Panc1 (cell line): ENCODE data around the gene AGA. TPM values are rescaled to one million over a fixed set of nuclear protein-coding genes. Genes with fewer than 3 reads are reported as not detected.

ENCODE experiments used
- ATAC-seq: fragments of 200-7000 bp; cut with Tn5 transposase; 2 replicates; pipeline ENCODE4 v1.9.1; 2020; ENCODE audit warnings: mild to moderate bottlenecking, moderate library complexity
- BruUV-seq: library from RNA; stranded (reverse); fragments of 400-500 nt; replicated peaks from 2 replicates; lab custom pipeline; 2021; lab: Mats Ljungman, UMichigan
- CTCF ChIA-PET: fragments of 300-600 bp; sonication (Branson Sonifier 250); formaldehyde crosslinking; loops from one replicate; lab custom pipeline; 2022; ENCODE audit warnings: antibody characterized with exemption; lab: Charles Lee
- POLR2A ChIA-PET: fragments of 300-600 bp; sonication (Branson Sonifier 250); formaldehyde crosslinking; loops from one replicate; lab custom pipeline; 2022; ENCODE audit warnings: antibody characterized with exemption; lab: Charles Lee
- DNase-seq: peaks from one replicate; pipeline ENCODE4 v3.0.0-alpha.2; 2010; ENCODE audit warnings: low read depth, low spot score
- H3K27ac ChIP-seq: 2 replicates; pipeline ENCODE4 v1.5.1; 2011; ENCODE audit warnings: mild to moderate bottlenecking, low read length, inconsistent platforms
- H3K27me3 ChIP-seq: fragments of 200-500 bp; sonication (Bioruptor generic); 2 replicates; pipeline ENCODE4 v1.6.0; 2014; ENCODE audit warnings: low read length, inconsistent platforms; ENCODE audit not compliant: control insufficient read depth, insufficient read depth
- H3K36me3 ChIP-seq: fragments of 200-500 bp; sonication (Bioruptor generic); 2 replicates; pipeline ENCODE4 v1.5.1; 2014; ENCODE audit warnings: inconsistent platforms, mild to moderate bottlenecking, low read length, moderate library complexity; ENCODE audit not compliant: control insufficient read depth, insufficient read depth
- H3K4me1 ChIP-seq: 2 replicates; pipeline ENCODE4 v1.5.1; 2011; ENCODE audit warnings: inconsistent platforms, mild to moderate bottlenecking, low read length, moderate library complexity; ENCODE audit not compliant: control insufficient read depth, insufficient read depth
- H3K4me3 ChIP-seq, 2 experiments: 2 replicates each; pipeline ENCODE4 v1.5.1; 2011 to 2012; ENCODE audit warnings: low read depth in 2 of 2, low read length in 2 of 2, mild to moderate bottlenecking in 2 of 2, inconsistent platforms in 1 of 2, moderate library complexity in 1 of 2
- H3K9me3 ChIP-seq: fragments of 200-500 bp; sonication (Bioruptor generic); 2 replicates; pipeline ENCODE4 v1.5.1; 2014; ENCODE audit warnings: low read depth, mild to moderate bottlenecking, inconsistent platforms, low read length, moderate library complexity; ENCODE audit not compliant: control insufficient read depth, insufficient read depth
- CTCF ChIP-seq: fragments of 450-650 bp; IDR thresholded peaks from 2 replicates; pipeline ENCODE4 v1.5.1; 2017; ENCODE audit warnings: mild to moderate bottlenecking
- POLR2AphosphoS5 ChIP-seq: IDR thresholded peaks from 2 replicates; pipeline ENCODE4 v1.6.1; 2012; ENCODE audit warnings: mild to moderate bottlenecking, low read depth, low read length, moderate library complexity
- REST ChIP-seq, 2 experiments: IDR thresholded peaks; 2 replicates each; pipeline ENCODE4 v1.6.1; 2011 to 2012; ENCODE audit warnings: low read depth in 2 of 2, control low read depth in 1 of 2, low read length in 1 of 2, mild to moderate bottlenecking in 1 of 2, moderate library complexity in 1 of 2; ENCODE audit not compliant: insufficient read depth in 1 of 2
- SIN3A ChIP-seq: IDR thresholded peaks from 2 replicates; pipeline ENCODE4 v1.6.1; 2012; ENCODE audit warnings: low read depth, mild to moderate bottlenecking, low read length, moderate library complexity, borderline replicate concordance; ENCODE audit not compliant: insufficient read depth
- in situ Hi-C: cut with HindIII; loops from 2 replicates; pipeline ENCODE4 v1.10.0; 2016; ENCODE audit warnings: low sequenced_read_pairs, low pct_unique_long_range_greater_than_20kb
- intact Hi-C: fragments of 100-400 bp; cut with micrococcal nuclease; formaldehyde crosslinking; loops from one replicate; pipeline ENCODE4 v1.10.0; 2022; ENCODE audit not compliant: unreplicated experiment
- total RNA-seq: library from RNA; stranded (reverse); gene quantifications from one replicate; pipeline ENCODE4 v1.2.1, GENCODE V29; 2021; ENCODE audit not compliant: unreplicated experiment

Gene AGA
- total RNA-seq, 1 experiment from 2014 or later, result 15.4 TPM

- CTCF ChIA-PET, result no interaction called here
- intact Hi-C loops, result no loop called here
Measured at GRCh38 chr4:177444911-177445736, 2.9 kb upstream of the AGA start.

More at GRCh38 chr4:177444911-177445736, 2.9 kb upstream of the AGA start:
- POLR2A ChIA-PET, result no interaction called here
- BruUV-seq, result no TSS peak
- in situ Hi-C loops, result no loop called here
- DNase-seq (no peak), ATAC-seq (no peak)
- TF ChIP-seq CTCF (no peak), SIN3A (no peak), REST (IDR thresholded peaks at IDR 0.05; ENCODE audit: insufficient read depth in 1 of 2, low read depth in 2 of 2, low read length in 1 of 2) (no peak), POLR2AphosphoS5 (no peak)
- no peaks in the 10 kb centered on the region for H3K27me3 ChIP-seq
- no peaks in the 10 kb centered on the region for H3K9me3 ChIP-seq
- H3K27ac ChIP-seq, result no peak overlapping the region
- no peaks in the 10 kb centered on the region; the same call in 1 of the 2 replicates for H3K36me3 ChIP-seq
- H3K4me1 ChIP-seq, result peaks cover 3% of the 10 kb centered on the region
- no peak overlapping the region for H3K4me3 ChIP-seq
